Endometrium (tissue), 2 donors: ENCODE measurements around the gene PLEKHM3.

ENCODE experiments used
- FAIRE-seq: peaks from 2 replicates; lab custom pipeline; 2012; peaks lifted over from hg19 to GRCh38; lab: Jason Lieb, UNC
- donor health status: control.
- donor health status: control.

Gene PLEKHM3

GRCh38 chr2:207854484-207855440 is 170.6 kb downstream of the PLEKHM3 start:
- peak; percentile 18 for FAIRE-seq

DNA sequence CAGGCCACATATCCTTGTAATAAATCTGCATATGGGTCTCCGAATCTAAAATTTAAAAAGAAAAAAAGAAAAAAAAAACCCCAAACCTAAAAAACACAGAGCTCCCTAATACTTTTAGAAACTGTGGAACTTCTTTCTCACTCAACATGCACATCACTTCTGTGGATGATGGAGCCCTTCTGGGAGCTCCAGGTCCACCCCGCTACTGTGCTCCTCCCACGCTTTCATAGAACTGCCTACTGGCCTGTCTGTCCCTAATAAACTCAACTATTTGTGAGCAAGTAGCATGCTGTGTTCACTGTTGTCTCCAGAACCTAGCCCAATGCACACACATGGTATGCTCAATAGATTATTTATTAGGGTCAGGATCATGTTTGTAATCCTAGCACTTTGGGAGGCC is 172.5 kb downstream of the PLEKHM3 start:
- no peak for FAIRE-seq

DNA sequence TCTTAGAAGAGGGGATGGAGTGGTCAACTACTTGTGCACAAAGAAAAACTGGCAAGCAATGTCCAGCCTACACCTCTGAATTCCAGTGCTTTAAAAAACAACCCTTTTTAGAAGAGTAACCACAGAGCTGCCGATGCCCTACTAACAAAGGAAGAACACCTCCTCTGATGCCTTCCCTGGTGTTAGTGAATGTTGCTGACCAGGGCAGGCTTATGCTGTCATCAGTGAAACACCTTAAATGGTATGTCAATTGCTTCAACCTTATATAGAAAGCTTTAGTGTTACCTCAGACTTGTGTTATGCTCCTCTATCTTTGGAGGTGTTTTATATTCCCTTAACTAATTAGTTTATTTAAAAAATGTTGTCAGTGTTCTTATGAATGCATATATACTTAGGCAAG is 175.9 kb downstream of the PLEKHM3 start:
- no peak for FAIRE-seq

GRCh38 chr2:207848545-207848928 is 176.8 kb downstream of the PLEKHM3 start:
- FAIRE-seq: no peak

DNA sequence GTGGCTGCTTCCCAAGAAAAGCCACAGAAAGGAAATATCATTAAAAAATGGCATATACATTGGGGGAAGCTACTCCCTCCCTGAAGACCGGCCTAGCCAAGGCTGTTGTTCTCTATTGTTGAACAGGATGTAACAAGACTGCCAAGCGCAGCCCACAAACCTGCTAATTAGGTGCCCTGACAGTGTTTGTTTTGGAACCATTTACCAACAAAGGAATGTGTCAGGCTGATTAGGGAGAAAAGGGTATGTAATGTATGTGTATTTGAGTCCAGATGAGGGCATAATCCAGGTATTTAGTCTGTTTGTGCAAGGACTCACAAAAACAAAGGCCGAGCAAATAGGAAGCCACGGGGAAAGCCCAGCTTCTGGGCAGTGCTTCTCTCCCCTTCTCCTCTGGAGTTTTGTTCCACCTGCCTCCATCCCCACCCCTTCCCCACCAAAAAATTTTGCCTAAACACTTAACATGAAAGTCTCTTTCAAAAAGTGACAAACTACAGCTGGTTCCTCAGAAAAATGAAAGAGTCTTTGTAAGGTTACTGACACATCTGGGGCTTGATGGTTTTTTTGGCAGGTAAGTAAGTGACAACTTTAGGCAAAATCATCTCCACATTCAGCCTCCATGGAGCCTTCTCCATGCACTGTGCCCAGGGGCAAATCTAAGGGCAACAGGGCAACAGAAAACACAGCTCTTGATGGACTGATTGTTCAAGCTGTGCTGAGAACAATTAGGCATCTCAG is 177.4 kb downstream of the PLEKHM3 start:
- FAIRE-seq: no peak

GRCh38 chr2:207847098-207847806 is 178.1 kb downstream of the PLEKHM3 start:
- no peak for FAIRE-seq

DNA sequence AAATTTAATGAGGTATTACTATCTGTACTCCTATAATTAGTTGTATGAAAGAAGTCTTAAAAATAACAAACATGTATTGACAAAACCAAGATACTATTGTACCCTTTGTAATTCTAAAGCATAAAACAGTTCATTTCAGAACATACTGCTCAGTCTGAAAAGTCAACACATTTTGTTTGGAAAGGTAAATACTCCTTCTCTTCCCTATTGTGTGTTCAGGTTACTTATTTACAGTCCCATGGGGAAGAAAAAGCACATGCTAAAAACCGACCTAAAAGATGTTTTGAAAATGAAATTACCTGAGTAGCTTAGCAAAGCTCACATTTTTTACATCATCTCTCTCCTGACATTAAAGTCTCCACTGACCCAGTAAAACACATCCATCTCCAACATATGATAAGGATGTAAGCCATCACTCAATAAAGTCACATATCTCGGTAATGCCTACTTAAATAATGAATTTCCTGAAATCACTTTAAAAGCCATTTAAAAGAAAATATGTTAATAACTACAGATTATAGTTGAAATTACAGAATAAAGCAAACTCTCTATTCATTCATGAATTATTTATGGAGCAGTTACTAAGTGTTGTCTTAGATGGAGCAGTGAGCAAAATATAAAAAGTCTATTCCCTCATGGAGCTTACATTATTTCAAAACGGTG is 180.0 kb downstream of the PLEKHM3 start:
- FAIRE-seq: no peak

DNA sequence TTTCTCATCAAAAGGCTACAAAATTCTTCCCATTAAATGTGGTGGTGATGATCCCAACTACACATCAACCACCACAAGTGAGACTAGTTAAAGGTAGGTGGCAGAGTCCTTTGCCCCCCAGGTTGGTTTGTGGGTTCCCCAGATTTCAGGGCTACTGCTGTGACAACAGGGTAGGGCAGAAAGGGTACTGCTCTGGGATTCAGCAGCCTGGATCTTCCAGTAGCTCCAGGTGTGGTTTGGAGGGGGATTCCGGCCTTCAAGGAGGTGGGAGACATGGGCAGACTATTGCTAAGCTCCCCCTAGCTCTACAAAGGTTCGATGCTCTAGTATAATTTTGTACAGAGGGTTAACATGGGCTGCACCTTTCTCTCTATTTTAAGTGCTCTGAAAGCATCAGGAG is 180.7 kb downstream of the PLEKHM3 start:
- FAIRE-seq: no peak

GRCh38 chr2:207840101-207840500 is 185.2 kb downstream of the PLEKHM3 start:
- no peak for FAIRE-seq

GRCh38 chr2:207839575-207839974 is 185.8 kb downstream of the PLEKHM3 start:
- no peak for FAIRE-seq

DNA sequence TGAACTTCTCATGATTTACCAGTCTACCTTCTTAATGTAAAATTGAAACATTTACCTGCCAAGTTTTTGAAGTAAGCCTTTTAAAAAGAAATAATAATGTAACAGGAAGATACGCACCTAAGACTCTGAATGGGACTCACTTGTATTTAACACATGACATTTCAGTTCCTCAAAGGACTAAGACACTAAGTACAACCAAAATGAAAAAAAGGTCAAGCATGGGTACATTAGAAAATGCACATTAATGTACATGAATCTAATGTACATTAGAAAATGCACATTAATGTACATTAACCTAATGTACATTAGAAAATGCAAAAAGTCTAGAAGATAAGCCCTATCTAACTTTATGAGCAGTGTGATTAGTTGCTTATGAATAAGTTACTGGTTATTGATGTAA is 186.3 kb downstream of the PLEKHM3 start:
- FAIRE-seq: no peak

DNA sequence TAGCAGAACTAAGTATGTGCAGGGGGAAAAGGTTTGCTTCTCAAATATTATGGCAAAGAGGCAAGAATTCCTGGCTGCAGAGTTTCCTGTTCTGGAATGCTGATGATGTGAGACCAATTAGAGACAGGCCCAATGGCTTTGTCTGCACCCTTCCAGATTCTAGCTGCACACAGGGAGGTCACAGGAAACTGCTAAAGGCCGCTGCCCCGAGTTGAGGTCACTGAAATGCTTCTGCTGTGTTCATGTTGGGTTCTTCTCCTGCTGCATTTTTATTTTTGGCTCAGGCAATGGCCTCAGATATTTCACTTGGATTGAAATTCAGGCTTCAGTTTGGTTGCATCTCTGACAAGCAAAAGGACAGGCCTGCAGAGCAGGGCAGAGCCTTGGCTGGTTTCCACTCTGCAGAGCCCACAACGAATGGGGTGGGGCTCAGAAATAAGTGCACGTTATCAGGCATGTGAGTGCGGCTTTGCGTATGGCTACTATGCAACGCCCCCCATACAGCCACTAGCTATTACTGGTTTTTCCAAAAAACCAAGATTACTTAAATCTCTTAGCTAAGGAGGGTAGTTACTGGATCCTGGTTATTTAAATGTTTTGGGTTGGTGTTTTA is 188.7 kb downstream of the PLEKHM3 start:
- FAIRE-seq: no peak

DNA sequence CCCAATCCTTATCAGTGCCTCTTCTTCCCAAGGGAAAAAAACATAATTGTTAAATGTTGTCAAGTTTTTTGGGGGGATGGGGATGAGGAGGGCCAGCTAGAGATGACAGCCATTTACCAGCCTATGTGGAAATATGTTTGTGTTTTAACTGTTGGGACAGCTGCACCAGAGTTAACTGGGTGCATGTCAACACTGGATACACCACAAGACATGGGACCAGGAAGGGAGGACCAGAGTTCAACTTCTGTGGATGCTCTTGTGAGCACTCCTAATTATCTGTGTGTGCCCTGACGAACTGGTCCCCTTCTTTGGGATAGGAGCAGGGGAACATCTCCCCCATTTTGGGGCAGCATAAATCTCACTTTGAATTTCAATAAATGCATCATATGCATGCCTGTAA is 189.5 kb downstream of the PLEKHM3 start:
- no peak for FAIRE-seq

DNA sequence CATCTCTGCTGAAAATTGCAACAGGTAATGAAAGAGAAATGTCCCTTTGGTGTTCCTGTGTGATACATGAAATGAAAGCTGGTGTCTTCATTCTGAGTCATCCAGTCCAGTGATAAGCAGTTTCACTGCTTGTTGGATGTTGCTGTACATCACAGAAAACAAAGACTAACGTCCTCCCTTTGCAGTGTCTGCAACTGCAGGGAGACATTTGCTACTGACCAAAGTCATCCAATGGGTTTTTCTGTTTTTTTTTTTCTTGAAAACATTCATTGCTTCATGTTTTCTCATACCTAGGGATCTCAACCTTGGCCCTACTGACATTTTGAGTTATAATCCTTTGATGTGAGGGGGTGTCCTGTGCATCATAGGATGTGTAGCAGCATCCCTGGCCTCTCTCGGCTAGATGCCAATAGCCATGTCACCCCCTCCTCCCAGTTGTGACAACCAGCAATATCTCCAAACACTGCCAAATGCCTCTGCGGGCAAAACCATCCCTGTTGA is 192.0 kb downstream of the PLEKHM3 start:
- FAIRE-seq: no peak

DNA sequence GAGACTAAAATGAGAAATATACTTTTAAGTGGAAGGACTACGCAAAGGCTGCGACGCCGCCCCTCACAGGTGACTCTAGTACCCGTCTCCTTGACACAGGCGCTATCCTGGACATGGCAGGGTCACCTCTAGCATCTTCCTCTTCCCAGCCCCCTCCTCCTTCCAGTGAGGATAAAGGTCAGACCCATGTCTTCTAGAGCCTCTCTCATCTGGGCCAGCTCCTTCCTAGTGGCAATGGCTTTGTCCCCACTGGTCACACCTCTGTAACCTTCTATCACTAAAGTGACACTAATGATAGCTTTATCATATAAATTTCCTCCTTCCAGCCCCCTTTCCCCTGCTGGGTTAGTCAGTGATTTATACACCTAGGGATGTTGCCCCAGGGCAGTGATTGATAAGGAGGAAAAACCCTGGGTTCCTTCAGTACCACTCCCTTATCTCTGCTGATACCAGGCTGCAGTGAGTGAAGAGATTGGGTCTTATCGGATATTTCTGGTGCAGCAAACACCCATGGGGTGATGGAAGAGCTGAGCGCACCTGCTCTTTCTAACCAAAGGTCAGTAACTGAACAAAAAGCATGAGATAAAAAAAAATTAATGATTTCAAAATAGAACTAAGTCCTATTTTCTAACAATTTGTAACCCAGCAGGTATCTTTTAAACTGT is 193.6 kb downstream of the PLEKHM3 start:
- FAIRE-seq: no peak

DNA sequence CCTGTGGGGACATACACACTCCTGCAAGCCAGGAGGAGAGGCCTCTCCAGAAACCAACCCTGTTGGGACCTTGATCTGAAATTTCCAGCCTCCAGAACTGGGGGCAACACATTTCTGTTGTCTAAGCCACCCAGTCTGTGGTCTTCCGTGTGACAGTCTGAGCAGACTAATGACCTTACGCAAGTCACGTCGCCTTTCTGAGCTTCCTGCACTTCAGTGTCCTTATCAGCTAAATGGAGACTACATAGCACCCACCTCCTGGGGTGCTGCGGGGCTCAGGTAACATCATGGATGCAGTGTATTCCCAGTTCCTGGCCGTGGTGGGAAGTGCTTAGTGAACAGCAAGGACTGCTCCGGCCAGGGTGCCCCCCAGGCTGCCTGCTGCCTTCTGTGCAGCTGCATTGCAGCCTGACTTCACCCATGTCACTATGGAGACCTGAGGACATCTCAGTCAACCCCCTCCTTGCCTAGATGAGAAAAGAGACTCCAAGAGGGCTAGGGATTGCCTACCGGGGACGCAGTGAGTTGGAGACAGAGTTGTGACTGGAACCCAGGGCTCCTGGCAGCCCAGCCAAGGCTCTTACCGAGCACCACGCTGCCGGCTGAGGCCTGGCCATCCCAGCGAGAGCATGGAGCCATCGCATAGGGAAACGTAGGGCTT is 194.4 kb downstream of the PLEKHM3 start:
- no peak for FAIRE-seq

GRCh38 chr2:207828361-207829057 is 196.8 kb downstream of the PLEKHM3 start:
- FAIRE-seq: no peak

DNA sequence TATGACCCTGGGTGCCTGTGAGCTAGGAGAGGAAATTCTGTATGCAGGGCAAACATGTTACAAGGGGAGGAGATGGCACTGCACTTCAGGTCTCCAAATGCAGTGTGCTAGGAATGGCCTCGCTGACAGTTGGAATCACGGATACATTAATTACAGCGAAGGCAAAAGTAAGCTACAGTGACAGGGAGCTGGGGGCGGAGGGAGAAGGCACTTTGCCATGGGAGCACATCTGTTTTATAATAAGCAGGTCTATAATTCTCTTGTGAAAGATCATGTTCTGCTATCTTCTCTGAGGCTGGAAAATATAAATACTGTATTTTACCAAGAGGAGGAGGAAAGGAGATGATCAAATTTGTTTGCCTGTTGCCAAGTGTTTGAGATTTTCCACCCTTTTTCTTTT is 199.3 kb downstream of the PLEKHM3 start:
- FAIRE-seq: no peak

DNA sequence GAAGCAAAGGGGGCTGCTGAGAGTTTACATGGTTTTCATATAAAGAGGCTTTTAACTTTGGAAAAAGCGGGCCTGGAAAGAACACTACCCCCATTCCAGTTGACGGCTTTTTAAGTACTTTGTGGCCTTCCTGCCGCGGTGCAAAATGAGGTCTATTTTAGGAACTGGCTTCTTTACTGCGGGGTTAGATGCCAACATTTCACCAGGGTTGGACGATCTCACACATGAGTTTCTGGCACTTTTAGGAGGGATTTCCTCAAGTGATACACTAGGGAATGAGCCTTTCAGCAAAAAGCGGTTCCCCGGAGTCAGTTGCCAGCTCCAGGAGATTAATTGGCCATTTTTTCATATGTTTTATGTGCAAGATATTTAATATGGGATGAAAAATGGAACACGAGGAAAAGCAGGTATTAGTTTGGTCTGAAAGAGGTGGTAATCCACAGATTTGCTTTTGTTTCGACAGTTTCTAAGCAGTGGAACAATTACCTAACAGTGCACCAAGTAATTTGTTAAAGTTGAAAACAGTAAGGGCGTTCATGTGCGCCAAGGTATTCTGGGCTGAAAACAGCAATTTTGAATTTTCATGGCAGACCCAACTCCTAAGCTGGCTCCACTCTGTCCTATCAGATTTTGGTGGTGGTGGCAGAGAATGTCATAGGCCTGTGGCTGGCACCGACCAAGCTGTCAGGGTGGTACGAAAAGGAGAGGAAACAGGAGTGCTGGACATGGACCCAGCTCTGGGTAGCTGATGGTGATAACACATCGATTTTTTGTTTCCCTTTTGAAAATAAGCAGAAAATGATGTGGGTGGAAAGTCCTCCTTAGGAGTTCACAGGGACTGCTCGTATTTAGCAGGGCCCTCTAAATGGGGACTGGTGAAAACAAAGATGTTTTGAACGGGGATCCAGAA is 200.0 kb downstream of the PLEKHM3 start:
- FAIRE-seq: no peak
